Sigmoid colon (tissue), 7 donors: ENCODE measurements around the gene MAPKBP1. TPM values are rescaled to one million over a fixed set of nuclear protein-coding genes. Genes with fewer than 3 reads are reported as not detected.

ENCODE experiments used
- DNase-seq: peaks from one replicate; pipeline ENCODE4 v3.0.0-alpha.2; 2019
- H3K27ac ChIP-seq, 4 donors: fragments of 200-600 bp; sonication (generic); one replicate each; pipeline ENCODE4 v1.5.1; 2016 to 2019; ENCODE audit warnings: mild to moderate bottlenecking in 1 of 4
- H3K27me3 ChIP-seq, 3 donors: fragments of 200-600 bp; sonication (generic); one replicate each; pipeline ENCODE4 v1.5.1; 2019; ENCODE audit warnings: mild to moderate bottlenecking in 1 of 3
- H3K36me3 ChIP-seq, 4 donors: fragments of 200-600 bp; sonication (generic); one replicate each; pipeline ENCODE4 v1.5.1; 2016 to 2019
- H3K4me1 ChIP-seq, 4 donors: fragments of 200-600 bp; sonication (generic); one replicate each; pipeline ENCODE4 v1.5.1; 2017 to 2019
- H3K4me3 ChIP-seq, 4 donors: fragments of 200-600 bp; sonication (generic); one replicate each; pipeline ENCODE4 v1.5.1; 2017 to 2019; ENCODE audit warnings: mild to moderate bottlenecking in 2 of 4, moderate library complexity in 1 of 4
- H3K9me3 ChIP-seq, 4 donors: fragments of 200-600 bp in 3 of 4; sonication (generic) in 3 of 4; one replicate each; pipeline versions ENCODE4 v1.5.1 to v1.6.1; 2013 to 2019
- EP300 ChIP-seq, 4 donors: sonication (generic); formaldehyde crosslinking; IDR thresholded peaks; one replicate each; pipeline ENCODE4 v1.6.1; 2017; ENCODE audit warnings: antibody characterized with exemption in 4 of 4
- POLR2A ChIP-seq, 2 donors: fragments of 450-650 bp; IDR thresholded peaks; one replicate each; pipeline ENCODE4 v1.6.1; 2016; ENCODE audit warnings: antibody characterized with exemption in 2 of 2, mild to moderate bottlenecking in 2 of 2, moderate library complexity in 2 of 2
- POLR2AphosphoS5 ChIP-seq, 4 donors: sonication (generic); formaldehyde crosslinking; IDR thresholded peaks; one replicate each; pipeline ENCODE4 v1.6.1; 2017; ENCODE audit warnings: antibody characterized with exemption in 4 of 4
- WGBS, 2 donors: extraction: QIAGEN DNeasy Blood & Tissue Kit; methylation state at CpG; one replicate each; pipeline ENCODE4 v1.1.7; 2013; 5-methylcytosine and 5-hydroxymethylcytosine counted together
- intact Hi-C: fragments of 100-400 bp; cut with DNase I; formaldehyde crosslinking; loops from one replicate; pipeline ENCODE4 v1.15.1; 2023
- polyA plus RNA-seq, 3 donors: library from polyadenylated mRNA; stranded (reverse); fragments of 200-250 nt; gene quantifications; one replicate each; pipeline ENCODE4 v1.2.3, GENCODE V29; 2013
- total RNA-seq, 4 donors: library from RNA; depleted of rRNA; stranded (reverse); fragments of >200 nt; gene quantifications; one replicate each; pipeline ENCODE4 v1.1.0, GENCODE V29; 2016
- TF ChIP-seq, protein P1 (sequence below), 4 experiments: fragments of 450-650 bp in 3 of 4; fragments of 200-600 bp in 1 of 4; IDR thresholded peaks; one replicate each; pipeline ENCODE4 v1.5.1; 2016 to 2019; ENCODE audit warnings: antibody characterized with exemption in 4 of 4, mild to moderate bottlenecking in 3 of 4, moderate library complexity in 2 of 4
- donor health status: healthy with polysubstance abuse.
- donor health status: Bipolar disorder and iron deficiency.
- donor health status: healthy.

Gene MAPKBP1
- total and polyA plus RNA-seq, 7 donors, result 2.3 to 42.7 (median 15.0) TPM

DNA sequence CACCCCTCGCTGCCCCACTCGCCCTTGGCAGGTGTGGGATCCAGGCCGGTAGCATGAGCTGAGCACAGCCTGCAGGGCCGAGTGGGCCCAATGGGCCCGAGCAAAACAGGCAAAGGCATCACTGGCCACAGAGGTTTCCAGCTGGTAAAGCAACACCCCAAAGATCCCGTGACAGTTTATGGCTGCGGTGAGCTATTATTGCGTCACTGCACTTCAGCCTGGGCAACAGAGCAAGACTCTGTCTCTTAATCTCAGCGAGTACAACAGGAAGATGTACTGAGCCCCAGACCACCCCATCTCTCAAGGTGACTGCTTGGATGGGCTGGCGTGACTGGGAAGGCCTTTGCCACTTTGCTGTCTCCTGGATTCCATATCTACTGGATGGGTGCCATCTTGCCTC, 57.9 kb downstream of the MAPKBP1 start:
- intact Hi-C loops, result no loop called here

DNA sequence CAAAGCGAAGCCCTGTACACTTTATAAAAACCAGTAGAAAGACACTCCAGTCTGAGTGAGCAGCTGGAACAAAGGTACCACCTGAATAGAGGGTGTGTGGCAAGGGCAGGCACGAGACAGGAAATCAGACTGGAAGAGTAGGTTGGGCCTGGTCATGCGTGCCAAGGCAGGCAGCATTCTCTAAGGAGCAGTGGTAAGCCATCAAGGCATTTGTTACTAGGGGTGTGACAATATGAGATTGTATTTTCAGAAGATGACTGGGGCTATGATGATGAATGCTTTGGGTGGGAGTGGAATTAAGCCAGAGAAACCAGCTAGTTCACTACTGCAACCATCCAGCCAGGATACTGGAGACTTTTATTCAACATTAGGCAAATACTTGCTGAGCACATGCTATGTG, 58.6 kb downstream of the MAPKBP1 start:
- no peaks in the 10 kb centered on the region for H3K9me3 ChIP-seq
- TF ChIP-seq EP300 (IDR thresholded peaks at IDR 0.05) (no peak), POLR2AphosphoS5 (IDR thresholded peaks at IDR 0.05) (no peak), POLR2A (IDR thresholded peaks at IDR 0.05) (no peak)
- TF ChIP-seq, protein P1, sequence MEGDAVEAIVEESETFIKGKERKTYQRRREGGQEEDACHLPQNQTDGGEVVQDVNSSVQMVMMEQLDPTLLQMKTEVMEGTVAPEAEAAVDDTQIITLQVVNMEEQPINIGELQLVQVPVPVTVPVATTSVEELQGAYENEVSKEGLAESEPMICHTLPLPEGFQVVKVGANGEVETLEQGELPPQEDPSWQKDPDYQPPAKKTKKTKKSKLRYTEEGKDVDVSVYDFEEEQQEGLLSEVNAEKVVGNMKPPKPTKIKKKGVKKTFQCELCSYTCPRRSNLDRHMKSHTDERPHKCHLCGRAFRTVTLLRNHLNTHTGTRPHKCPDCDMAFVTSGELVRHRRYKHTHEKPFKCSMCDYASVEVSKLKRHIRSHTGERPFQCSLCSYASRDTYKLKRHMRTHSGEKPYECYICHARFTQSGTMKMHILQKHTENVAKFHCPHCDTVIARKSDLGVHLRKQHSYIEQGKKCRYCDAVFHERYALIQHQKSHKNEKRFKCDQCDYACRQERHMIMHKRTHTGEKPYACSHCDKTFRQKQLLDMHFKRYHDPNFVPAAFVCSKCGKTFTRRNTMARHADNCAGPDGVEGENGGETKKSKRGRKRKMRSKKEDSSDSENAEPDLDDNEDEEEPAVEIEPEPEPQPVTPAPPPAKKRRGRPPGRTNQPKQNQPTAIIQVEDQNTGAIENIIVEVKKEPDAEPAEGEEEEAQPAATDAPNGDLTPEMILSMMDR (IDR thresholded peaks at IDR 0.05), result no peak
- H3K4me1 ChIP-seq, result peaks cover 0 to 15% (median 11%) of the 10 kb centered on the region in 4 donors
- no peak overlapping the region for H3K27ac ChIP-seq
- no peaks in the 10 kb centered on the region for H3K27me3 ChIP-seq
- H3K36me3 ChIP-seq, result peaks cover 0 to 29% (median 2%) of the 10 kb centered on the region in 4 donors
- intact Hi-C loops, result no loop called here
- H3K4me3 ChIP-seq, result no peak overlapping the region
- 41 to 58% methylated on average over 3 of the region's 3 CpGs for WGBS, 2 donors
- no peak for DNase-seq

More for the DNA sequence above, 57.9 kb downstream of the MAPKBP1 start:
- Histone ChIP-seq H3K4me1 (peaks cover 0 to 19% (median 15%) of the 10 kb centered on the region in 4 donors), H3K36me3 (peaks cover 0 to 26% (median 2%) of the 10 kb centered on the region in 4 donors), H3K27ac (no peak overlapping the region), H3K9me3 (no peaks in the 10 kb centered on the region), H3K4me3 (no peak overlapping the region), H3K27me3 (no peaks in the 10 kb centered on the region)
- TF ChIP-seq POLR2A (IDR thresholded peaks at IDR 0.05), result no peak
- TF ChIP-seq, protein P1 (IDR thresholded peaks at IDR 0.05), result no peak
- no peak for TF ChIP-seq POLR2AphosphoS5 (IDR thresholded peaks at IDR 0.05)
- no peak for TF ChIP-seq EP300 (IDR thresholded peaks at IDR 0.05)
- no peak for DNase-seq
- 94 to 96% methylated on average over 10 of the region's 10 CpGs for WGBS, 2 donors

DNA sequence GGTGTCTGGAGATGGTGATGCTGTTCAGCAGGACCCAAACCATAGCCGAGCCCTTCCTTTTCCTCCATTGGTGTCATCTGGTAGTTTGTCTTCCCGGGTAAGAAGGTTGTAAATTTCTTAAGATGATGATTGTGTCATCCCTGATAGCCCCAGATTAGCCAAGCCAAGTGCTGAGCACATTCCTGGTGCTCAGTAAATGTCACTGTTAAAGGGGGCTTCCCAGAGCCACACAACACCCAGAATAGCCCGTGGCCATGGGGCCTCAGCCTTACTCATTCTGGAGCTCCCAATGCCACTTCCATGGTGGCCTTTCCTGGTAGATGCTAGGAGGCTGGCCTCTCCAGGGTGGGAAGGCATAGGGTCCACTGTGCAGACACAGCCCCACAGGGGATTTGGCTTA, 59.8 kb downstream of the MAPKBP1 start:
- Histone ChIP-seq H3K9me3 (no peaks in the 10 kb centered on the region), H3K4me1 (peaks cover 0 to 9% (median 5%) of the 10 kb centered on the region in 4 donors), H3K36me3 (peaks cover 0 to 34% (median 2%) of the 10 kb centered on the region in 4 donors), H3K27me3 (no peaks in the 10 kb centered on the region), H3K27ac (no peak overlapping the region), H3K4me3 (no peak overlapping the region)
- intact Hi-C loops, result no loop called here
- WGBS, 2 donors, result 87 to 90% methylated on average over 3 of the region's 3 CpGs
- TF ChIP-seq EP300 (IDR thresholded peaks at IDR 0.05), result no peak
- TF ChIP-seq, protein P1 (IDR thresholded peaks at IDR 0.05), result no peak
- no peak for TF ChIP-seq POLR2AphosphoS5 (IDR thresholded peaks at IDR 0.05)
- TF ChIP-seq POLR2A (IDR thresholded peaks at IDR 0.05), result no peak
- DNase-seq, result no peak

DNA sequence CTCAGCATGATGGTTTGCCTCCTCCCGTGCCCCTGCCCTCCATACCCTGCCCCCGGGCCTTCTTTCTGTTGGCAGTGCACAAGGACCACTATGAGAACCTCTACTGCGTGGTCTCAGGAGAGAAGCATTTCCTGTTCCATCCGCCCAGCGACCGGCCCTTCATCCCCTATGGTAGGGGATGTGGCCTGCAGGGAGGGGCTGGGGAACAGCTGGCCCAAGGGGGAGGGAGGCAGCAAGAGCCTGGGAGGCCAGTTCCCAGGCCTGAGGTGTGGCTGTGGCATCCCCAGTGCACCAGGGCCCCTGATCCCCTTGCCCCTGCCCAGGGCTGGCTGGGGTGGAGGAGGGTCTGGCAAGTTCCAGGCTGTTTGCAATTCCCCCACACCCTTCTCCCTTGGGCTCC, 61.8 kb downstream of the MAPKBP1 start:
- peaks cover 0 to 48% (median 5%) of the 10 kb centered on the region in 4 donors for H3K36me3 ChIP-seq
- H3K27ac ChIP-seq, result no peak overlapping the region
- no peak for DNase-seq
- H3K9me3 ChIP-seq, result no peaks in the 10 kb centered on the region
- no peak overlapping the region for H3K4me3 ChIP-seq
- intact Hi-C loops, result no loop called here
- TF ChIP-seq POLR2A (IDR thresholded peaks at IDR 0.05) (no peak), EP300 (IDR thresholded peaks at IDR 0.05) (no peak), POLR2AphosphoS5 (IDR thresholded peaks at IDR 0.05) (no peak)
- TF ChIP-seq, protein P1 (IDR thresholded peaks at IDR 0.05), result no peak
- H3K4me1 ChIP-seq, result no peaks in the 10 kb centered on the region
- WGBS, 2 donors, result 71 to 90% methylated on average over 6 of the region's 6 CpGs
- no peaks in the 10 kb centered on the region for H3K27me3 ChIP-seq
